Measurements from ENCODE around the gene SNX32.
"Not testable (repeated sequence)": the region's sequence is repeated elsewhere in the genome, so short reads cannot be mapped to it uniquely, and the experiment has no call there.

Gene SNX32

GRCh38 chr11:65826984-65827735, 6.6 kb upstream of the SNX32 start:
- Histone ChIP-seq H3K79me1 (replicated peaks; ENCODE audit: low read length, poor library complexity, severe bottlenecking) (no peaks in the 10 kb centered on the region), H3K4me1 (ENCODE audit: control insufficient read depth, insufficient read depth, low read depth, low read length) (no peaks in the 10 kb centered on the region), H3K27ac (ENCODE audit: low read length, poor library complexity, severe bottlenecking) (no peak overlapping the region), H3K36me3 (ENCODE audit: control insufficient read depth in 1 of 2, insufficient read depth in 2 of 2, low read depth in 1 of 2, low read length in 2 of 2) (no peaks in the 10 kb centered on the region), H3K18ac (ENCODE audit: low read depth in 1 of 2, low read length in 2 of 2) (no peak overlapping the region), H3K23ac (ENCODE audit: low read length in 2 of 2) (no peak overlapping the region), H3K9ac (ENCODE audit: low read length) (no peak overlapping the region), H3K14ac (ENCODE audit: low read length in 2 of 2) (no peak overlapping the region), H2AK5ac (ENCODE audit: low read length, severe bottlenecking) (no peak overlapping the region), H2BK120ac (ENCODE audit: low read depth, low read length) (no peak overlapping the region), H4K91ac (ENCODE audit: low read length) (no peak overlapping the region), H3K27me3 (ENCODE audit: control insufficient read depth in 1 of 2, insufficient read depth in 1 of 2, low read length in 2 of 2) (peaks cover 20 to 26% of the 10 kb centered on the region in 2 experiments), H3K4me3 (ENCODE audit: insufficient read depth in 1 of 2, low read depth in 1 of 2, low read length in 2 of 2) (no peak overlapping the region), H2BK15ac (ENCODE audit: low read depth, poor library complexity, severe bottlenecking) (no peak overlapping the region), H2AFZ (ENCODE audit: low read depth, low read length) (no peak overlapping the region), H2BK5ac (ENCODE audit: low read depth, low read length, poor library complexity, severe bottlenecking) (no peak overlapping the region), H2BK12ac (ENCODE audit: low read length in 2 of 2) (no peak overlapping the region), H3K4ac (ENCODE audit: low read depth in 1 of 2, low read length in 2 of 2) (no peak overlapping the region), H3K4me2 (ENCODE audit: low read length, poor library complexity, severe bottlenecking) (no peak overlapping the region), H4K8ac (ENCODE audit: low read length) (no peak overlapping the region), H3K9me3 (ENCODE audit: control insufficient read depth, low read length) (no peaks in the 10 kb centered on the region)
- no peak for DNase-seq
- 86% methylated on average over 4 of the region's 8 CpGs for WGBS

GRCh38 chr11:65829459-65829858, 4.3 kb upstream of the SNX32 start:
- no peak overlapping the region for H4K91ac ChIP-seq (ENCODE audit: low read length)
- no peak overlapping the region for H3K4me3 ChIP-seq (ENCODE audit: insufficient read depth in 1 of 2, low read depth in 1 of 2, low read length in 2 of 2)
- no peak overlapping the region for H2BK5ac ChIP-seq (ENCODE audit: low read depth, low read length, poor library complexity, severe bottlenecking)
- H3K79me1 ChIP-seq (replicated peaks; ENCODE audit: low read length, poor library complexity, severe bottlenecking): no peaks in the 10 kb centered on the region
- H3K4ac ChIP-seq (ENCODE audit: low read depth in 1 of 2, low read length in 2 of 2): no peak overlapping the region
- H3K4me2 ChIP-seq (ENCODE audit: low read length, poor library complexity, severe bottlenecking): no peak overlapping the region
- no peaks in the 10 kb centered on the region for H3K9me3 ChIP-seq (ENCODE audit: control insufficient read depth, low read length)
- no peak overlapping the region for H3K14ac ChIP-seq (ENCODE audit: low read length in 2 of 2)
- H3K18ac ChIP-seq (ENCODE audit: low read depth in 1 of 2, low read length in 2 of 2): no peak overlapping the region
- no peak overlapping the region for H2AFZ ChIP-seq (ENCODE audit: low read depth, low read length)
- H2BK120ac ChIP-seq (ENCODE audit: low read depth, low read length): no peak overlapping the region
- H2AK5ac ChIP-seq (ENCODE audit: low read length, severe bottlenecking): no peak overlapping the region
- 71% methylated on average over 4 of the region's 4 CpGs for WGBS
- no peak overlapping the region for H2BK15ac ChIP-seq (ENCODE audit: low read depth, poor library complexity, severe bottlenecking)
- no peak overlapping the region for H4K8ac ChIP-seq (ENCODE audit: low read length)
- H2BK12ac ChIP-seq (ENCODE audit: low read length in 2 of 2): no peak overlapping the region
- no peak overlapping the region for H3K9ac ChIP-seq (ENCODE audit: low read length)
- no peak overlapping the region for H3K23ac ChIP-seq (ENCODE audit: low read length in 2 of 2)
- peaks cover 11% of the 10 kb centered on the region for H3K4me1 ChIP-seq (ENCODE audit: control insufficient read depth, insufficient read depth, low read depth, low read length)
- H3K27me3 ChIP-seq (ENCODE audit: control insufficient read depth in 1 of 2, insufficient read depth in 1 of 2, low read length in 2 of 2): peaks cover 25 to 47% of the 10 kb centered on the region in 2 experiments
- H3K27ac ChIP-seq (ENCODE audit: low read length, poor library complexity, severe bottlenecking): no peak overlapping the region
- no peak for DNase-seq
- H3K36me3 ChIP-seq (ENCODE audit: control insufficient read depth in 1 of 2, insufficient read depth in 2 of 2, low read depth in 1 of 2, low read length in 2 of 2): no peaks in the 10 kb centered on the region

DNA sequence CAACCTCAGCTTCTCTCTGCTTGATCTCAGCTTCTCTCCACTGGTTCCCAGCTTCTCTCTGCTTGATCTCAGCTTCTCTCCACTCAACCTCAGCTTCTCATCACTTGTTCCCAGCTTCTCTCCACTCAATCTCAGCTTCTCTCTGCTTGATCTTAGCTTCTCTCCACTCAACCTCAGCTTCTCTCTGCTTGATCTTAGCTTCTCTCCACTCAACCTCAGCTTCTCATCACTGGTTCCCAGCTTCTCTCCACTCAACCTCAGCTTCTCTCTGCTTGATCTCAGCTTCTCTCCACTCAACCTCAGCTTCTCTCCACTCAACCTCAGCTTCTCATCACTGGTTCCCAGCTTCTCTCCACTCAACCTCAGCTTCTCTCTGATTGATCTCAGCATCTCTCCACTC, 1.5 kb upstream of the SNX32 start:
- H3K18ac ChIP-seq (ENCODE audit: low read depth in 1 of 2, low read length in 2 of 2); H2BK120ac ChIP-seq (ENCODE audit: low read depth, low read length); H3K36me3 ChIP-seq (ENCODE audit: control insufficient read depth in 1 of 2, insufficient read depth in 2 of 2, low read depth in 1 of 2, low read length in 2 of 2); H3K27ac ChIP-seq (ENCODE audit: low read length, poor library complexity, severe bottlenecking); H3K9me3 ChIP-seq (ENCODE audit: control insufficient read depth, low read length); H3K79me1 ChIP-seq (replicated peaks; ENCODE audit: low read length, poor library complexity, severe bottlenecking); H3K14ac ChIP-seq (ENCODE audit: low read length in 2 of 2); H4K8ac ChIP-seq (ENCODE audit: low read length); H2AFZ ChIP-seq (ENCODE audit: low read depth, low read length); H3K9ac ChIP-seq (ENCODE audit: low read length); H3K4me3 ChIP-seq (ENCODE audit: insufficient read depth in 1 of 2, low read depth in 1 of 2, low read length in 2 of 2); DNase-seq; H2AK5ac ChIP-seq (ENCODE audit: low read length, severe bottlenecking); H4K91ac ChIP-seq (ENCODE audit: low read length); H2BK12ac ChIP-seq (ENCODE audit: low read length in 2 of 2); H3K4me2 ChIP-seq (ENCODE audit: low read length, poor library complexity, severe bottlenecking); H2BK15ac ChIP-seq (ENCODE audit: low read depth, poor library complexity, severe bottlenecking); H3K4ac ChIP-seq (ENCODE audit: low read depth in 1 of 2, low read length in 2 of 2); H2BK5ac ChIP-seq (ENCODE audit: low read depth, low read length, poor library complexity, severe bottlenecking); H3K23ac ChIP-seq (ENCODE audit: low read length in 2 of 2): not testable (repeated sequence)
- Histone ChIP-seq H3K27me3 (ENCODE audit: control insufficient read depth in 1 of 2, insufficient read depth in 1 of 2, low read length in 2 of 2) (peaks cover 25 to 49% of the 10 kb centered on the region in 2 experiments), H3K4me1 (ENCODE audit: control insufficient read depth, insufficient read depth, low read depth, low read length) (peaks cover 16% of the 10 kb centered on the region)

GRCh38 chr11:65834202-65834601, 439 bp downstream of the SNX32 start:
- no peak overlapping the region for H3K23ac ChIP-seq (ENCODE audit: low read length in 2 of 2)
- no peak overlapping the region for H3K4ac ChIP-seq (ENCODE audit: low read depth in 1 of 2, low read length in 2 of 2)
- DNase-seq: no peak

More at GRCh38 chr11:65834202-65834601, 439 bp downstream of the SNX32 start:
- peak overlapping the region; percentile 78 for H4K91ac ChIP-seq (ENCODE audit: low read length)
- H2BK5ac ChIP-seq (ENCODE audit: low read depth, low read length, poor library complexity, severe bottlenecking): no peak overlapping the region
- H4K8ac ChIP-seq (ENCODE audit: low read length): peak overlapping the region; percentile 91
- H3K4me2 ChIP-seq (ENCODE audit: low read length, poor library complexity, severe bottlenecking): peak overlapping the region; percentile 64
- no peak overlapping the region for H3K27ac ChIP-seq (ENCODE audit: low read length, poor library complexity, severe bottlenecking)
- H3K27me3 ChIP-seq (ENCODE audit: control insufficient read depth in 1 of 2, insufficient read depth in 1 of 2, low read length in 2 of 2): peaks cover 24 to 35% of the 10 kb centered on the region in 2 experiments
- H3K79me1 ChIP-seq (replicated peaks; ENCODE audit: low read length, poor library complexity, severe bottlenecking): no peaks in the 10 kb centered on the region
- H2BK12ac ChIP-seq (ENCODE audit: low read length in 2 of 2): peak overlapping the region in 1 of 2 experiments; percentile 18
- peaks cover 16% of the 10 kb centered on the region for H3K4me1 ChIP-seq (ENCODE audit: control insufficient read depth, insufficient read depth, low read depth, low read length)
- no peak overlapping the region for H2BK120ac ChIP-seq (ENCODE audit: low read depth, low read length)
- H3K14ac ChIP-seq (ENCODE audit: low read length in 2 of 2): peak overlapping the region in 1 of 2 experiments; percentile 93
- H3K4me3 ChIP-seq (ENCODE audit: insufficient read depth in 1 of 2, low read depth in 1 of 2, low read length in 2 of 2): peak overlapping the region; percentile 41 to 84
- H3K18ac ChIP-seq (ENCODE audit: low read depth in 1 of 2, low read length in 2 of 2): peak overlapping the region; percentile 14 to 72
- WGBS: 70% methylated on average over 6 of the region's 6 CpGs
- no peaks in the 10 kb centered on the region for H3K36me3 ChIP-seq (ENCODE audit: control insufficient read depth in 1 of 2, insufficient read depth in 2 of 2, low read depth in 1 of 2, low read length in 2 of 2)
- H2AK5ac ChIP-seq (ENCODE audit: low read length, severe bottlenecking): no peak overlapping the region
- H3K9ac ChIP-seq (ENCODE audit: low read length): peak overlapping the region; percentile 83
- H2BK15ac ChIP-seq (ENCODE audit: low read depth, poor library complexity, severe bottlenecking): no peak overlapping the region
- H3K9me3 ChIP-seq (ENCODE audit: control insufficient read depth, low read length): no peaks in the 10 kb centered on the region
- peak overlapping the region; percentile 46 for H2AFZ ChIP-seq (ENCODE audit: low read depth, low read length)
